OCI-LY7 (cell line): ENCODE results near the gene KLHL17. TPM values are rescaled to one million over a fixed set of nuclear protein-coding genes. Genes with fewer than 3 reads are reported as not detected.
A peak's percentile ranks its signal among the peaks of the same experiment; 100 is the strongest.

Experiments
- BruUV-seq: library from RNA; stranded (reverse); fragments of 400-500 nt; replicated peaks from 2 replicates; lab custom pipeline; 2021; lab: Mats Ljungman, UMichigan
- CTCF ChIA-PET: fragments of 300-600 bp; sonication (Branson Sonifier 250); formaldehyde crosslinking; loops from one replicate; lab custom pipeline; 2022; ENCODE audit warnings: antibody characterized with exemption; ENCODE audit not compliant: unreplicated experiment; lab: Charles Lee
- POLR2A ChIA-PET: fragments of 300-600 bp; sonication (Branson Sonifier 250); formaldehyde crosslinking; loops from one replicate; lab custom pipeline; 2022; ENCODE audit warnings: antibody characterized with exemption; lab: Charles Lee
- DNase-seq: peaks from one replicate; pipeline ENCODE4 v3.0.0-alpha.2; 2015; ENCODE audit warnings: low spot score
- H2AFZ ChIP-seq: fragments of 200-600 bp; sonication (generic), shearing (Covaris generic); 2 replicates; pipeline ENCODE4 v1.6.1; 2014; ENCODE audit warnings: mild to moderate bottlenecking, antibody characterized with exemption, low read length, moderate library complexity
- H3K27ac ChIP-seq: fragments of 200-600 bp; sonication (generic); 2 replicates; pipeline ENCODE4 v1.5.1; 2014; ENCODE audit warnings: mixed run types, low read depth, mild to moderate bottlenecking, moderate library complexity, low read length, inconsistent platforms; ENCODE audit not compliant: poor library complexity, severe bottlenecking
- H3K36me3 ChIP-seq: fragments of 200-600 bp; sonication (generic); 2 replicates; pipeline ENCODE4 v1.6.1; 2014; ENCODE audit warnings: mild to moderate bottlenecking, antibody characterized with exemption, low read length, moderate library complexity, mixed read lengths; ENCODE audit not compliant: insufficient read depth
- H3K4me1 ChIP-seq: fragments of 200-600 bp; sonication (generic); 2 replicates; pipeline ENCODE4 v1.5.1; 2014; ENCODE audit warnings: mild to moderate bottlenecking, low read length; ENCODE audit not compliant: insufficient read depth, poor library complexity, severe bottlenecking
- H3K4me2 ChIP-seq: fragments of 200-600 bp; sonication (generic); 2 replicates; pipeline ENCODE4 v1.6.1; 2014; ENCODE audit warnings: mild to moderate bottlenecking, low read length
- H3K4me3 ChIP-seq: fragments of 200-600 bp; sonication (generic); 2 replicates; pipeline ENCODE4 v1.5.1; 2014; ENCODE audit warnings: mild to moderate bottlenecking, low read depth, low read length; ENCODE audit not compliant: poor library complexity, severe bottlenecking
- H3K79me2 ChIP-seq: fragments of 200-600 bp; sonication (generic); 2 replicates; pipeline ENCODE4 v1.6.1; 2016; ENCODE audit warnings: low read depth, mild to moderate bottlenecking, low read length, moderate library complexity, mixed read lengths; ENCODE audit not compliant: insufficient read depth
- H3K9me2 ChIP-seq: fragments of 200-600 bp; sonication (generic); 2 replicates; pipeline ENCODE4 v1.6.1; 2016; ENCODE audit warnings: mild to moderate bottlenecking, low read length, mixed read lengths; ENCODE audit not compliant: insufficient read depth
- H3K9me3 ChIP-seq: fragments of 200-600 bp; sonication (generic); 2 replicates; pipeline ENCODE4 v1.6.1; 2014; ENCODE audit warnings: mild to moderate bottlenecking, mixed run types, low read length, mixed read lengths
- H4K20me1 ChIP-seq: fragments of 200-600 bp; sonication (generic); 2 replicates; pipeline ENCODE4 v1.6.1; 2014; ENCODE audit warnings: mild to moderate bottlenecking, antibody characterized with exemption, low read length, moderate library complexity, mixed read lengths; ENCODE audit not compliant: insufficient read depth
- EZH2phosphoT487 ChIP-seq: fragments of 200-600 bp; sonication (generic); IDR thresholded peaks from 2 replicates; pipeline ENCODE4 v1.6.1; 2018; ENCODE audit warnings: low read depth, borderline replicate concordance, mild to moderate bottlenecking, mixed run types, antibody characterized with exemption, low read length, moderate library complexity, mixed read lengths
- intact Hi-C: fragments of 100-400 bp; cut with micrococcal nuclease; formaldehyde crosslinking; loops from one replicate; pipeline ENCODE4 v1.10.0; 2022; ENCODE audit not compliant: unreplicated experiment
- total RNA-seq, 2 experiments: library from RNA; depleted of rRNA in 1 of 2; stranded (reverse); fragments of >200 nt in 1 of 2; shearing (Covaris generic) in 1 of 2; gene quantifications; 2 replicates each; pipeline ENCODE4 v1.2.3, GENCODE V29; 2014 to 2022
- TF ChIP-seq, protein P1 (sequence below): fragments of 200-600 bp; sonication (generic); conservative IDR thresholded peaks from 2 replicates; pipeline ENCODE4 v1.5.1; 2014; ENCODE audit warnings: mild to moderate bottlenecking, antibody characterized with exemption, low read length, moderate library complexity, mixed read lengths

The KLHL17 gene
- total RNA-seq, 2 experiments from 2014 or later = 21.7 to 23.3 TPM

DNA sequence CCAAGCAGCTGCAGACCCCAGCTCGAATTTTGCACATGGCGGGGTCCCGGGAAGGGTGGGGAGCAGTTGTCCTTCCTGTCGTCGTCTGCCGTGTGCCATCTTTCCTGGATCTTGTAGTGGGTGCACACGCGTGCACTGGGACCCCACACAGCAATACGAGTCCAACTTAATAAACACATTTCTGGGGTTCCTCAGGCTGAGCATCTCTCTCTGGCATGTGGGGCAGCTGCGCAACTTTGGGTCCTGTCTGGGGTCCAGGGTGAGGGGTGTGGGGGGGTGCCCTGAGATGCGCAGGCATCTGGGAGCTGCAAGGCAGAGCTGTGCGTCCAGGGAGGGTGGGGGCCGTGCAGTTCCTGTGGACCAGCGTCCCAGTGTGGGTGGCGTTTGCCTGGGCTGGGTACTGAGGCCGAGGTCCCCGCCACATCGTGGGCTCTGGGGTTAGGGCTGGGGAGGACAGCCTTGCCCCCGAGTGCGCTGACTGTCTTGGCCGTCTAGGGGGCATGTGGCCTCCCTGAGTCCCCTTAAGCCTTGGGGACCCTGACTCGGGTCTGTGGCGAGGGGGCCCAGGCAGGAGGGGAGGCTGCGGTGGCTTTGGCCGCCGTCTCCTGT, 5.2 kb downstream of the KLHL17 start:
- Histone ChIP-seq H3K4me1 (peaks cover 6% of the 10 kb centered on the region), H3K9me3 (no peaks in the 10 kb centered on the region), H3K4me2 (no peak overlapping the region), H3K27ac (no peak overlapping the region), H2AFZ (no peak overlapping the region), H4K20me1 (no peaks in the 10 kb centered on the region), H3K4me3 (no peak overlapping the region), H3K79me2 (no peaks in the 10 kb centered on the region), H3K36me3 (no peaks in the 10 kb centered on the region), H3K9me2 (no peaks in the 10 kb centered on the region)
- no TSS peak for BruUV-seq
- no peak for TF ChIP-seq EZH2phosphoT487
- TF ChIP-seq, protein P1, sequence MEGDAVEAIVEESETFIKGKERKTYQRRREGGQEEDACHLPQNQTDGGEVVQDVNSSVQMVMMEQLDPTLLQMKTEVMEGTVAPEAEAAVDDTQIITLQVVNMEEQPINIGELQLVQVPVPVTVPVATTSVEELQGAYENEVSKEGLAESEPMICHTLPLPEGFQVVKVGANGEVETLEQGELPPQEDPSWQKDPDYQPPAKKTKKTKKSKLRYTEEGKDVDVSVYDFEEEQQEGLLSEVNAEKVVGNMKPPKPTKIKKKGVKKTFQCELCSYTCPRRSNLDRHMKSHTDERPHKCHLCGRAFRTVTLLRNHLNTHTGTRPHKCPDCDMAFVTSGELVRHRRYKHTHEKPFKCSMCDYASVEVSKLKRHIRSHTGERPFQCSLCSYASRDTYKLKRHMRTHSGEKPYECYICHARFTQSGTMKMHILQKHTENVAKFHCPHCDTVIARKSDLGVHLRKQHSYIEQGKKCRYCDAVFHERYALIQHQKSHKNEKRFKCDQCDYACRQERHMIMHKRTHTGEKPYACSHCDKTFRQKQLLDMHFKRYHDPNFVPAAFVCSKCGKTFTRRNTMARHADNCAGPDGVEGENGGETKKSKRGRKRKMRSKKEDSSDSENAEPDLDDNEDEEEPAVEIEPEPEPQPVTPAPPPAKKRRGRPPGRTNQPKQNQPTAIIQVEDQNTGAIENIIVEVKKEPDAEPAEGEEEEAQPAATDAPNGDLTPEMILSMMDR = no peak
- DNase-seq = no peak
- CTCF ChIA-PET = no interaction called here
- intact Hi-C loops = no loop called here
- POLR2A ChIA-PET = no interaction called here

DNA sequence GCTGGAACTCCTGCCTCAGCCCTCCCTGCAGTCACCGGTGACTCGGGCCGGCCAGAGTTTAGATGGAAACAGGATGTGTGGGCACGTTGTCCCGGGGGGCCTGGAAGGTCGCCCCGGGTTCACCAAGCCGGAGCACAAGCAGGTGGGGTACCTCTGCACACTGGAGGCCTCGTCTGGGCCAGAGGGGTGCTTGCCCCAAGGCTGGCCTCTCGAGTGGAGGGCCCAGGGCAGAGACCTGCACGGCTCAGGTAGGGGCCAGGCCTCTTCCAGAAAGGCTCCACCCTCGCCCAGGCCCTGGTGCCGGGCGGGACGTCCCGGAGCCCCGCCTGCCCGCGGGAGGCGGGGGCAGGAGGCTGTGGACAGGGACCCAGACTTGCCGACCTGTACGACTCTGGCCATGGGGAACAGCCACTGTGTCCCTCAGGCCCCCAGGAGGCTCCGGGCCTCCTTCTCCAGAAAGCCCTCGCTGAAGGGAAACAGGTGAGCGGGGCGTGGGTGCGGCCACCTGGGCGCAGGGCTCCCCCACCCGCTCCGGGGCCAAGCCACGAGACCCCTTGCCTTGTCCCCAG, 5.8 kb downstream of the KLHL17 start, which contains the start of gene PLEKHN1:
Gene PLEKHN1 (plus strand): TSS at position 348 of the 569 bp plus-strand sequence. CDS start 50 bp downstream, at position 398.
- no peaks in the 10 kb centered on the region for H3K79me2 ChIP-seq
- H3K9me2 ChIP-seq = no peaks in the 10 kb centered on the region
- TF ChIP-seq, protein P1 = no peak
- no peak for TF ChIP-seq EZH2phosphoT487
- no peak within 1 kb of the TSS for H3K27ac ChIP-seq
- H3K4me1 ChIP-seq = peaks cover 4% of the 10 kb centered on the region
- H3K9me3 ChIP-seq = no peaks in the 10 kb centered on the region
- H4K20me1 ChIP-seq = no peaks in the 10 kb centered on the region
- intact Hi-C loops = no loop called here
- ChIA-PET POLR2A (no interaction called here), CTCF (no interaction called here)
- H3K36me3 ChIP-seq = no peaks in the 10 kb centered on the region
- DNase-seq = no peak
- no TSS peak for BruUV-seq
- peak within 1 kb of the TSS; percentile 57; the same call in 1 of the 2 replicates for H3K4me2 ChIP-seq
- peak within 1 kb of the TSS; percentile 22 for H3K4me3 ChIP-seq
- no peak within 1 kb of the TSS for H2AFZ ChIP-seq

GRCh38 chr1:966704-967300, 6.4 kb downstream of the KLHL17 start:
- H2AFZ ChIP-seq = no peak overlapping the region
- no peaks in the 10 kb centered on the region for H3K79me2 ChIP-seq
- intact Hi-C loops = no loop called here
- ChIA-PET POLR2A (no interaction called here), CTCF (no interaction called here)
- H3K9me2 ChIP-seq = no peaks in the 10 kb centered on the region
- peak overlapping the region; percentile 57; the same call in 1 of the 2 replicates for H3K4me2 ChIP-seq
- no peaks in the 10 kb centered on the region for H4K20me1 ChIP-seq
- no peaks in the 10 kb centered on the region for H3K4me1 ChIP-seq
- H3K36me3 ChIP-seq = no peaks in the 10 kb centered on the region
- no peak overlapping the region for H3K27ac ChIP-seq
- H3K4me3 ChIP-seq = peak overlapping the region; percentile 22
- BruUV-seq = no TSS peak
- peak; percentile 25 for DNase-seq
- TF ChIP-seq, protein P1 = no peak
- TF ChIP-seq EZH2phosphoT487 = no peak
- H3K9me3 ChIP-seq = no peaks in the 10 kb centered on the region
